Mucosa of stomach (tissue), 1 donor: ENCODE results near the gene PDE9A.
"Not testable (repeated sequence)": the region's sequence is repeated elsewhere in the genome, so short reads cannot be mapped to it uniquely, and the experiment has no call there.

ENCODE experiments used
- H3K27me3 ChIP-seq: one replicate; pipeline ENCODE4 v1.7.0; 2013; ENCODE audit warnings: mild to moderate bottlenecking, low read length; ENCODE audit not compliant: control insufficient read depth, insufficient read depth
- H3K36me3 ChIP-seq: one replicate; pipeline ENCODE4 v1.7.0; 2013; ENCODE audit warnings: low read length; ENCODE audit not compliant: control insufficient read depth, insufficient read depth
- H3K4me1 ChIP-seq: one replicate; pipeline ENCODE4 v1.7.0; 2013; ENCODE audit warnings: mild to moderate bottlenecking, low read length; ENCODE audit not compliant: control insufficient read depth, insufficient read depth
- H3K4me3 ChIP-seq: one replicate; pipeline ENCODE4 v1.7.0; 2013; ENCODE audit warnings: low read length
- H3K9ac ChIP-seq: one replicate; pipeline ENCODE4 v1.7.0; 2013; ENCODE audit warnings: mild to moderate bottlenecking, low read length, moderate library complexity
- H3K9me3 ChIP-seq: one replicate; pipeline ENCODE4 v1.7.0; 2013; ENCODE audit warnings: mild to moderate bottlenecking, low read length, moderate library complexity; ENCODE audit not compliant: control insufficient read depth
- donor health status: Pancreatic carcinoma.

Gene PDE9A

GRCh38 chr21:42653231-42654061, at the start of gene PDE9A:
Gene PDE9A (plus strand): TSS chr21:42653621. CDS start chr21:42653815, 194 bp downstream.
- Histone ChIP-seq H3K9ac (peak within 1 kb of the TSS; percentile 34), H3K27me3 (peaks cover 61% of the 10 kb centered on the region), H3K36me3 (no peaks in the 10 kb centered on the region), H3K4me3 (peak within 1 kb of the TSS; percentile 25), H3K9me3 (no peaks in the 10 kb centered on the region), H3K4me1 (peaks cover 9% of the 10 kb centered on the region)

- H3K27me3 ChIP-seq, result no peaks in the 10 kb centered on the region
- no peaks in the 10 kb centered on the region for H3K36me3 ChIP-seq
- no peak overlapping the region for H3K9ac ChIP-seq
- no peak overlapping the region for H3K4me3 ChIP-seq
- no peaks in the 10 kb centered on the region for H3K4me1 ChIP-seq
- H3K9me3 ChIP-seq, result no peaks in the 10 kb centered on the region
Measured at GRCh38 chr21:42607102-42607501, 46.3 kb upstream of the PDE9A start.

- Histone ChIP-seq H3K4me1 (no peaks in the 10 kb centered on the region), H3K27me3 (no peaks in the 10 kb centered on the region), H3K4me3 (no peak overlapping the region), H3K9me3 (no peaks in the 10 kb centered on the region), H3K36me3 (no peaks in the 10 kb centered on the region), H3K9ac (no peak overlapping the region)
Measured at GRCh38 chr21:42607525-42608102, 45.8 kb upstream of the PDE9A start.

- H3K4me3 ChIP-seq, result no peak overlapping the region
- H3K36me3 ChIP-seq, result no peaks in the 10 kb centered on the region
- H3K27me3 ChIP-seq, result no peaks in the 10 kb centered on the region
- no peaks in the 10 kb centered on the region for H3K9me3 ChIP-seq
- no peaks in the 10 kb centered on the region for H3K4me1 ChIP-seq
- no peak overlapping the region for H3K9ac ChIP-seq
Measured at GRCh38 chr21:42608446-42608845, 45.0 kb upstream of the PDE9A start.

GRCh38 chr21:42609811-42610210, 43.6 kb upstream of the PDE9A start:
- Histone ChIP-seq H3K9me3 (no peaks in the 10 kb centered on the region), H3K4me1 (no peaks in the 10 kb centered on the region), H3K4me3 (no peak overlapping the region), H3K9ac (no peak overlapping the region), H3K36me3 (no peaks in the 10 kb centered on the region), H3K27me3 (no peaks in the 10 kb centered on the region)

DNA sequence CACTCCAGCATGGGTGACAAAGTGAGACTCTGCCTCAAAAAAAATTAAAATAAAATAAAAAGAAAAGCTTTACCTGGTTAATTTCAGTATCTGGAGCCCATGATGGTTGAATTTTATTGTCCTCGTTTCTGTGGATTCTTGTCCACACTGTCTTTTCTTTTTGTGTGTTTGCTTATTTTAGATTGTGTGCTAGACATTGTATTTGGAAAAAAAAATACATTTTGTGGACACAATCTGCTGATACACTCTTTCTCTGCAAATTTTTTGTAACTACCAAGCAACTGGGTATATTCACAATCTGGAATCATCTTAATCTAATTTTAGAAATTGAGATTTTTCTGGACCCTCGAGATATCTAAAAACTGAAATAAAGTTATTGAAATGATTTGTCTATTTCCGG, 41.6 kb upstream of the PDE9A start:
- H3K9ac ChIP-seq, result no peak overlapping the region
- peaks cover 5% of the 10 kb centered on the region for H3K4me1 ChIP-seq
- H3K36me3 ChIP-seq, result no peaks in the 10 kb centered on the region
- H3K4me3 ChIP-seq, result no peak overlapping the region
- H3K27me3 ChIP-seq, result peaks cover 2% of the 10 kb centered on the region
- H3K9me3 ChIP-seq, result no peaks in the 10 kb centered on the region

- Histone ChIP-seq H3K27me3 (peaks cover 8% of the 10 kb centered on the region), H3K36me3 (no peaks in the 10 kb centered on the region), H3K4me3 (no peak overlapping the region), H3K4me1 (peaks cover 6% of the 10 kb centered on the region), H3K9me3 (no peaks in the 10 kb centered on the region), H3K9ac (no peak overlapping the region)
Measured at GRCh38 chr21:42612390-42612789, 41.0 kb upstream of the PDE9A start.

- Histone ChIP-seq H3K27me3 (peaks cover 18% of the 10 kb centered on the region), H3K4me3 (no peak overlapping the region), H3K9me3 (no peaks in the 10 kb centered on the region), H3K36me3 (no peaks in the 10 kb centered on the region), H3K4me1 (peaks cover 6% of the 10 kb centered on the region), H3K9ac (no peak overlapping the region)
Measured at GRCh38 chr21:42613756-42614155, 39.7 kb upstream of the PDE9A start.

- Histone ChIP-seq H3K9ac (no peak overlapping the region), H3K36me3 (no peaks in the 10 kb centered on the region), H3K9me3 (no peaks in the 10 kb centered on the region), H3K4me1 (peaks cover 6% of the 10 kb centered on the region), H3K27me3 (peaks cover 22% of the 10 kb centered on the region), H3K4me3 (no peak overlapping the region)
Measured at GRCh38 chr21:42614396-42614795, 39.0 kb upstream of the PDE9A start.

GRCh38 chr21:42614811-42615351, 38.5 kb upstream of the PDE9A start:
- peaks cover 27% of the 10 kb centered on the region for H3K27me3 ChIP-seq
- H3K9ac ChIP-seq, result no peak overlapping the region
- peaks cover 6% of the 10 kb centered on the region for H3K4me1 ChIP-seq
- H3K9me3 ChIP-seq, result no peaks in the 10 kb centered on the region
- no peaks in the 10 kb centered on the region for H3K36me3 ChIP-seq
- no peak overlapping the region for H3K4me3 ChIP-seq

DNA sequence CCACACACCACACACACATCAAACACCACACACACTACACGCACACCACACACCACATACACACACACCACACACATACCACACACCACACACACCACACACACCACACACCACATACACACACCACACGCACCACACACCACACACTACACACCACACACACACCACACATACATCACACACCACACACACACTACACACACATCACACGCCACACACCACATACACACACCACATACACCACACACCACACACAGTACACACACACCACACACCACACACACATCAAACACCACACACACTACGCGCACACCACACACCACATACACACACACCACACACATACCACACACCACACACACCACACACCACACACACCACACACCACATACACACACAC, 38.0 kb upstream of the PDE9A start:
- H3K9me3 ChIP-seq, H3K9ac ChIP-seq, H3K36me3 ChIP-seq, H3K4me1 ChIP-seq, H3K4me3 ChIP-seq: not testable (repeated sequence)
- H3K27me3 ChIP-seq, result peaks cover 30% of the 10 kb centered on the region

GRCh38 chr21:42615924-42616323, 37.5 kb upstream of the PDE9A start:
- Histone ChIP-seq H3K9ac (no peak overlapping the region), H3K36me3 (no peaks in the 10 kb centered on the region), H3K4me3 (no peak overlapping the region), H3K4me1 (peaks cover 6% of the 10 kb centered on the region), H3K9me3 (no peaks in the 10 kb centered on the region), H3K27me3 (peaks cover 30% of the 10 kb centered on the region)
